ENCODE data around the gene INHA.

The INHA gene

DNA sequence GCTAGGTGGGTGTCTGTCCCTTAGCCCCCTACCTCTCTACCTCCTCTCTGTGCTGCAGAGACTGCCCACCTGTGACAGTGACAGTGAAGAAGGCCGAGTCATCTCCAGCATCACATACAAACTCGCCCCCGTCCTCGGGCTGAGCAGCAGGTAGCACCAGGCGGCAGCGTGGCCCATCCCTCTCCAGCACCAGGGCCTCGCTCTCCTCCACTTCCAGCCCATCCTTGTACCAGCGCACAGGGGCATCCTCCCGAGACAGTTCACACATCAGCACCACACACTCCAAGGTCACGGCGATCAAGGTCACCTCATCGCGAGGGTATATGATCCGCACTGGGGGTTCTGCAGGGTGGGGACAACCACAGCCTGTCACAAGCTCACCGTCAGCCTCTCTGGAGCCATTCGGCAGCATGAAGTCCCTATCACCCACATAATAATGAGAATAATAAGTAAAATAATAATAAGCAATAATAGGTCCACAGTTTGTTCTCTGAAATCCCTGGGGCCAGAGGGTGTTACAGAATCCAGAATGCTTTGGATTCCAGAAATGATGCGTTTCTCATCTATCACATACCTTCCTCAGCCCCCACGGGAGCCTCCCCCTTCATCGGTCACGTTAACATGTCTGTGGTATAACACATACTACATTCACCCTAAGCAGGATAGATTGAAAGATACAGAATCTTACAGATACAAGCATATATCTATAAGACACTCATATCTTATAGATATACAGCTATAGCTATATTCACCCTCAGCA lies 12.8 kb upstream of the INHA start:
- DNase-seq, result no peak

DNA sequence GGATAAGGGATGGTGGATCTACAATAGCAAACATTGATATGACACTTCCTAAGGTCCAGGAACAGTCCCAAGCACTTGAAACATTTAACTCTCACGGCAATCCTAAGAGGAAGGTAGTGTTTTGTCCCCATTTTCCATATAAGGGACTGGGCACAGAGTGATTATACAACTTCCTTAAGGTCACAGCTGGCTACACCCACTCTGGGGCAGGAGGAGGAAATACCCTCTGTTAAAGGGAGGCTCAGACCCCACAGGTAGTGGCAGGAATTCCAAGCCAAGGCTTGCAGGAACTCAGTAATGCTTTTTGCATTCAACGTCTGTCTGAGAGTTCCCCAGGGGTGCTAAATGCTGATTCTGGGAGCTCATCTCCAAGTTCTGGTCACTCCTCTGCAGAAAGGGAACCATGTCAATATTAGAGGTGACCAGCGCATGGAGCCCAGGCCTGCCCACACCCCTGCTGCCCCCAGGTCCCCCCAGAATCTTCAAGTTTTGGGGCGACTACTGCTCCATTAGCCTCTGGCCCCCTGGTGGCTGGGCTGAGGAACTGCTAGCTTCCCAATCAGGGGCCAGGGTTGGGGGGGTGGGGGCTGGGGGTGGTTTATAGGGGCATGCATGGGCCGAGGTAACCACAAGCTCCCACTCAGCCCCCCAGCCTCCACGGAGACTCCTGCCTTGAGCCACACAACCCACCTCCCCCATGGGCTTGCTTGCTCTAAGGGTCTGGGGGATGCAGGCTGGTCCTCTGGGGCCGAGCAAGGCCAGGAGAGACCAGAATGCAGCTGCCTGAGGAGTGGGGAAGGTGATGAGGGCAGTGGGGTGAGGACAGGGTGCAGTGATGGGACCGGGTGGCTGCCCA lies 11.8 kb upstream of the INHA start:
- DNase-seq, result peak; percentile 5

DNA sequence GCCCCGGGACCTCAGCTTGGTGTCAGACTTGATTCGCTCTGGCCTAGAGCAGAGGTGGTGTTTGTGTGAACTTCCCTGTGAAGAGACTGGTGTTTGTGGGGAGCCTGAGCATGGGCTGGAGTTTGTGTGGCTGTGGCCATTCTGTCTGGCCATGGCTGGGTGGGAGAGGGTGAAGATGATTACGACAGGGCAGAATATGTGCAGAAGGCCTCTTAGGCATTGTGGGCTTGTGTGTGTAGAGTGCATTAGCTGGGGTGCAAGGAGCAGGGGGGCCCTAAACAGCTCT lies 11.3 kb upstream of the INHA start:
- no peak for DNase-seq

DNA sequence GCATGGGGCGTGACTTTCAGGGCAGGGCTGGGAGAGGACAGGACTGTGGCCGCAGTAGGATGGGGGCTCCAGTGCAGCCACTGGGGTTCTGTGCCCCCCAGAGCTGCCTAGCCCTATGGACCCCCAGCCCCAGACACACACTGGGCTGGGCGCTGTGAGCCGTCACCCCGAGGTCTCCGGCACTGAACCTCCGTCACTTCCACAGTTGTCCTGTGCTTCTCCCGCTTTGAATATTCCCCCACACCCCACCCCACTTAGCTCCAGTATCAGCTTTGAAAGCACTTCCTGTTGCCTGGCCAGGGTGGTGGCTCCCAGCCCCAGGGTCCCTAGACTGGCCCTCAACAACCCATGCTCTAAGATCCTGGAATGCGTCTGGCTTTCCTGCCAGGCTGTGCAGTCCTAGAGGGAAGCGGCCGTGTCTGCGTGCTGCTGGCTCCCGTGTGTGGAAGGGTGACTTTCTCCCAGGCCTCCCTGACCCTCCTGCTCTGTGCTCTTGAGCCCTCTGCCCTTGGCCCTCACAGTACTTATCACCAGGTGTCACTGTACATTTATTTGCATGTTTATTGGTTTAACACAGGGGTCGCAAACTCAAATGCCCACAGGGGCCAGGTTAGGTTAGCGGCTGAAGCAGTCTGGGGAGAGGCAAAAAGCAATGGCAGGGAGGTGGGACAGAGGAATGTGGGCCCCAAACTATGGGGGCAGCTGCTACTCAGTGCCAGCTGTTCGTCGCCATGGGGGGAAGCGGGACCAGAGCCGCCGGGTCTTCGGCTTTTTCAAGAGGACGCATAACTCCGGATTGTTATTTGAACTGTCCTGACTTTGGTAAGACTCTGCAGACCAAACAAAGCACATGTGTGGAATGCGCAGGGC lies 10.7 kb upstream of the INHA start:
- DNase-seq, result no peak

DNA sequence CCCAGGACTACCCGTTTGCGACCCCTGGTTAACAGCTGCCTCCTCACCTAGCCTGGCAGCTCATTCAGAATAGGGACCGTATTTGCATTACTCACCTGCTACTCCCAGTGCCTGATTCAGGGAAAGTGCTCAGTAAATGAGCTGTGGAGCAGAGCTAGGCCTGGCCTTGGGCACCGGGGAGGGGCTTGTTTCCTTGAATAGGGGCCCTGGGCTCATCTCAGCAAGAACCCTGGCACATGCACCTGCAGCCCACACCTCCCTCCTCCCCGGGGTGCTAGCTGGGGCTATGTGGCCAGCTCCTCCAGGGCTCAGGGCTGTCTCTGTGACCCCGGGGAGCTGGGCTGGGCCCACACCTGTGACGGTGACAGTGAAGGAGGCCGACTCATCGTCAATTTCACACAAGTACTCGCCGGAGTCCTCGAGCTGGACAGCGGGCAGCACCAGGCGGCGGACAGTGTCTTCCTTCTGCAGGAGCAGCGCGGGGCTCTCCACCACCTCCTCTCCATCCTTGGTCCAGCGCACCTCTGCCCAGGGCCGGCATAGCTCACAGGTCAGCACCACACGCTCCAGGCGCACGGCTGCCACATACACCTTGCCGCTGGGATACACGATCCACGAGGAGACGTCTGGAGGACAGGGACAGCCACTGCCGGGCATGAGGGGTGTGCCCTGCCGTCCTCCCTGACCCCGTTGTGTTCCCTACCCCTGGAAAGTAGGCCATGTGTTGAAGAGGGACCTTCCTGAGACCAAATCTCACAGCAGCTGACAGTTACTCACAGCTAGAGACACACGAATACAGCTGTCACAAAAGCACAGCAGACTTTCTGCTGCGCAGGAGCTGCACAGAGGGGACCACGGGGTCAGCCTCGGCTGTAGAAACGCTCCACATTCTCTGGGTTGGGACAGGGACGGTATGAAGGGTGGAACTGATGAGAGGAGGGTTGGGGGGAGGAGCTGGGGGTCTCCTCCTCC lies 9.8 kb upstream of the INHA start:
- DNase-seq, result no peak

DNA sequence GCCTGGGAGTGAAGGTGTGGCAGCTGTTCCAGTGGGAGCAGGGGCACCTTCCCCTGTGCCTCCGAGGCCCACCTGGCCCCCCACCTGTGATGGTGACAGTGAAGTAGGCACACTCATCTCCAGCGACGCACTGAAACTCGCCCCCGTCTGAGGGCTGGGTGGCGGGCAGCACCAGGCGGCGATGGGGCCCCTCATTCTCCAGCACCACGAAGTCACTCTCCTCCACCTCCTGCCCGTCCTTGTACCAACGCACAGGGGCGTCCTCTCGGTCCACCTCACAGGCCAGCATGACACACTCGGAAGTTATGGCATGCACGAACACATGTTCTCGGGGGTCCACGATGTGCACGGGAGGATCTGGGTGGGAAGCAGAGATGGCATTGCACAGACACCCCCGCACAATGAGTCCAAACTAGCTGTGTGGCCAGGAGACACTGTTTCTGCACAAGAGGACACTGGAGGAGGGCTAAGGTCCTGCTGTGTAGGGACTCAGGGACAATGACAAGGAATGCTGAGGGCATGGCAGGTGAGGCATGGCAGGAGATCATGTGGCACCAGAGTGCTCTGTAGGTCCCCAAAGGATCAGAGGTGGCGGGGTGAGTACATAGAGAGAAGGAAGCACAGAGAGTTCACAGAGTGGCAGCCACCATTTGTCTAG lies 8.7 kb upstream of the INHA start:
- no peak for DNase-seq

DNA sequence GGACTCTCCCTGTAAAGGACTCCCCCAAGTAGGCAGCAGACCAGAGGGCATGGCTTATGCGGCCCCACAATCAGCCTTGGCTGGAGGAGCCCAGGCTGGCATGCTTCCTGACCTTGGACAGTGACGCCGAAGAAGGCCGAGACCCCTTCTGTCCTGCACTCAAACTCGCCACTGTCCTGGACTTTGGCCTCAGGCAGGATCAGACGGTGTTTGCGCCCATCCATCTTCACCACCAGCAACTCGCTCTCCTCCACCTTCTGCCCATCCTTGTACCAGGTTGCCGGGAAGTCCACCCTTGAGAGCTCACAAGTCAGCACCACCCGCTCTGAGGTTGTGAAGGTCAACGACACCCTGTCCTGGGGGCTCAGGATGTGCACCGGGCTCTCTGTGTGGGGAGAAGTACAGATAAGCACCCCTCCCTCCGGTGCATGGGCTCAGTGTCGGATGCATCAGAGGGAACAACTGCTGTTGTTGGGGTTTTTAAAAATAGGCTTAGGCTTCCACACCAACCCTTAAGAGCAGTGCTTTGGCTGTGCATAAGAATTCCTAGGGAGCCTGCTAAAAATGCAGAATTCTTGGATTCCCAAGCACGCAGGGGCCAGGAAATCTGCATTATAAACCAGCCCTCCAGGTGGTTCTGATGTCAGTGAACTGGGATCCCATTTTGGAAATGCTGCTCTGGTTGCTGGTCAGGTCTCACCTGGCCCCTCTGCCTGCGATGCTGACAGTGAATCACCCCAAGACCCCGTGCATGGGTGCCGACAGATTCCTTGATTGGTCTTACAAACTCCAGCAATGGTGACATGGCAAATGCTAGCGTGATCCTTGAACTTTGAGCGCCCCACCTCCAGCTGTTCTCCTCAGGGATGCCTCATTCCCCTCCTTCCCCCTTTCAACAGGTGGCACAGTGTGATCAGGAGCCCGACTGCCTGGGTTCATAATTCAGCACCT lies 6.7 kb upstream of the INHA start:
- no peak for DNase-seq

DNA sequence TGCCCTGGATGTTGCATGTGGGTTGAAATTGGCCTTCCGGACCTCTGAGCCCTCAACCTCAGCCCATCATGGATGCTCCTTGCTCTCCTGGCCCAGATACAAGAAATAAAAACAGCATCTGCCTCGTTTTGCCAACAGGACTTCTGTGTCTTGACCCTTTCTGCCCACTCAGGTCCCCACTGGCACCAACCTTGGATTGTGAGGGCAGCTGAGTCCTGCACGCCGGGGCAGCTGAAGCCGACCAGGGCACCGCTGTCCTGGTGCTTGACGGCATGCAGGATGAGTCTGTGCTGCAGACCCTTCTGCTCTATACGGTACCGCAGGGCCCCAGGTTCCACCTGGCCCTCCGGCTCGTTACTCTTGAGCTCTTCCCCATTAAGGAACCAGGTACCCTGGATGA lies 5.5 kb upstream of the INHA start:
- no peak for DNase-seq

DNA sequence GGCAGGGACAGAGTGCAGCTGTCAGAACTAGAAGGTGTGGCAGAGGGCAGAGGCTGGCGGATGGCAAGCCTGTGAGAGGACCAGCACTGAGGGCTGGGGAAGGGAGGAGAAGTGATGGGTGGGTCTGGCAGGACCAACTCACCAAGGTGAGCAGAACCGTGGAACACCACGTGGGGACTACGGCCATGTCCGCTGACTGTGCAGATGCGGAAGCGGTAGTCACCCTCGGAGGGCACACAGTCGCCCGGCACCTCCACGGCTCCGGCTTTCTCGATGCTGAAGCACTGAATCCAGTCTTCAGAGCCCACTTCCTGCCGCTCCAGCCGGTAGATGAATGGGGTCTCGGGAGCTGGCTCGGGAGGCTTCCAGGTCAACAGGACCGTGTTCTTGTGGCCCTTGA lies 5.0 kb upstream of the INHA start:
- DNase-seq, result no peak

DNA sequence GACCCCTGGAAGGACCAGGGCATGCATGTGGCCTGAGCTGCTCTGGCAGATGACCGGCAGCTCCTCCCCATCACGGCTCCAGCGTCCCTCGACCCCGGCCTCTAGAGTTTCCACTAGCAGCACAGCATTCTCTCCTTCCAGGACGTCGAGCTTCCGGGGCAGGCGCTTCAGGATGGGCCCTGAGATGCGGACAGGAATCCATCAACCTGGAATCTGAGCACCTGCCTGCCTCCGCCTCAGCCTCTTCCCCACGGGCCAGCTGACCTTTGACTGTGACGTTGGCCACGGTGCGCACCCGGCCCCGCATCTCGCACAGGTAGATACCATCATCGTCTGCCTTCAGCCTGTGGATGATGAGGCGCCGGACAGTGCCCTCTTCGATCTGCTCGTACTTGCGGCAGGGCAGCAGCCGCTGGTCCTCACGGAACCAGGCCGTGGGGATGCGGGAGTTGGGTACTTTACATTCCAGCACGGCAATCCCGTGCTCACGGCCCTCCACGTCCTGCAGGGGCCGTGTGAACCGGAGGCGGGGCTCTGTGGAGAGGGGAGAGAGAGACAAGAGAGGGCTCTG lies 4.2 kb upstream of the INHA start:
- DNase-seq, result no peak

DNA sequence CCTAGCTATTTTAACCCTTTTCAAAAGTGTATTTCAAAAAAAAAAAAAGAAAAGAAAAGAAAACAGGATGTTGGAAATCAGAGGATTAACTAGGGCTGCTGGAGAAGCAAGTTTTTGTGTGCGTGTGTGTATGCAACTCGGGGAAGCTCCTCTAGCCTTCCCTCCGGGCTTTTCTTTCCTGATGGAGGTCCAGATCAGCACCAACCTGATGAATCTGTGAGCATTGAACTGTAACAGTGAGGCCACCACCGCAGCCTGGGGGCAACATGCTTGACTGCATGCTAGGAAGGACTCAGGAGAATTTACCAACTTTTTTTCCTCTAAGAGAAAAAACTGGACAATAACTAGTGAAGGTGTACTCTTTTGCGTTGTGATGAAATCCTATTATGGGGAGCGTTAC lies 3.1 kb upstream of the INHA start:
- DNase-seq, result no peak

DNA sequence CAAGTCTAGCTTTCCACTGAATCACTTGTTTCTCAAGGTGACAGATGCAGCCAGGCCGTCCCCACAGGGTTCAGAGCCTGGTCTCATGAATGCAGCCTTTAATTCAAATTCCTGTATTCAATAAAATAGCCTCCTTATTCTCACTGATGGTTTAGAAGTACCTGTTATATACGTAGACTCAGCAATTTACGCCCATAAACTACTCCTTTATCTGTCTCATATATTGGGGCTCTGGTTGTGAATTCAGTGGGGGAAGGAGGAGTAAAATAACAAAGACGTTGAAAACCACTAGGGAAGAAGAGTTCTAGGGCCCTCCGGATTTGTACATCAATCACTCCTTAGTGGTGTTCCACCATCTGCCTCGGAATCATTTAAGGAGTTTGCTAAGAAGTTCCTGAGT lies 2.5 kb upstream of the INHA start:
- no peak for DNase-seq

DNA sequence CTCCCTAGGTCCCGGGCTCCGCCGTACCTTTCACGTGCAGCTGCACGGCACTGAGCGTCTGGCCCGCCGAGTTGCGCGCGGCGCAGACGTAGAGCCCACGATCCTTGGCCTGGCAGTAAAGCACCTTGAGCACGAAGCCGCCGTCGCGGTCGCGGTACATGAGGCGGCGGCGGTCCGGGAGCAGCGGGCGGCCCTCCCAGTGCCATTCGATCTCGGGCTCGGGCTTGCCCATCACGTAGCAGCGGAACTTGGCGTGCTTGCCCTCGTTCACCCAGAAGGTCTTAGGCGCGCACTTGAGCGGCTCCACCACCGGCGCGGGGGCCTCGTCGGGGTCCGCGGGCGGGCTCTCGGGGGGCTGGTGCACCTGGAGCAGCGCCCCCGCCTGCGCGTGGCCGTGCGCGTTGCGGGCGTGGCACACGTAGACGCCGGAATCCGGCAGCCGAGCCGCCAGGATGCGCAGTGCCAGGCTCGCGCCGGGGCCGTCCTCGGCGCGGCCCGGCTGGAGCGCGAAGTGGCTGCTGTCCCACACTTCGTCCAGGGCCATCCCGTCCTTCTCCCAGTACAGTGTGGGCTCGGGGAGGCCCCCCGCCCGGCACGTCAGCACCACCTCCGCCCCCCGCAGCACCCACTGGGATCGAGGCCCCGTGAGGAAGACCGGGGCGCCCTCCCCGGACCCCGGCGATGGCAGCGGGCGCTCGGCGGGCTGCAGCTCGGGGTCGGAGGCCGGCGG lies 1.8 kb upstream of the INHA start:
- no peak for DNase-seq

DNA sequence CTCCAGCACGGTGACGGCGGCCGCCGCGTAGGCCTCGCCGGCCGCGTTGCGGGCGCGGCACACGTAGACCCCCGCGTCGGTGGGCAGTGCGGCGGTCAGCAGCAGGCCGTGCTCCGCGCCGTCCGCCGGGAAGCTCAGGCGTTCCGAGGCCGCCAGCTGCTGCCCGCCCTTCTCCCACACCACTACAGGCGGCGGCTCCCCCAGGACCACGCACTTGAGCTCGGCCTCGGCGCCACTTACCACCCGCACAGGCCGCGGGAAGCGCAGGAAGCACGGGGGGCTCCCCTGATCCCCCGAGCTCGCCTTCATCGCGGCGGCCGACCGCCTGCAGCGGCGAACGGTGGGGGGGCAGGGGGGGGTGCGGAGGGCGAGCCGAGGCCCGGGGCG lies 1.2 kb upstream of the INHA start:
- DNase-seq, result no peak

DNA sequence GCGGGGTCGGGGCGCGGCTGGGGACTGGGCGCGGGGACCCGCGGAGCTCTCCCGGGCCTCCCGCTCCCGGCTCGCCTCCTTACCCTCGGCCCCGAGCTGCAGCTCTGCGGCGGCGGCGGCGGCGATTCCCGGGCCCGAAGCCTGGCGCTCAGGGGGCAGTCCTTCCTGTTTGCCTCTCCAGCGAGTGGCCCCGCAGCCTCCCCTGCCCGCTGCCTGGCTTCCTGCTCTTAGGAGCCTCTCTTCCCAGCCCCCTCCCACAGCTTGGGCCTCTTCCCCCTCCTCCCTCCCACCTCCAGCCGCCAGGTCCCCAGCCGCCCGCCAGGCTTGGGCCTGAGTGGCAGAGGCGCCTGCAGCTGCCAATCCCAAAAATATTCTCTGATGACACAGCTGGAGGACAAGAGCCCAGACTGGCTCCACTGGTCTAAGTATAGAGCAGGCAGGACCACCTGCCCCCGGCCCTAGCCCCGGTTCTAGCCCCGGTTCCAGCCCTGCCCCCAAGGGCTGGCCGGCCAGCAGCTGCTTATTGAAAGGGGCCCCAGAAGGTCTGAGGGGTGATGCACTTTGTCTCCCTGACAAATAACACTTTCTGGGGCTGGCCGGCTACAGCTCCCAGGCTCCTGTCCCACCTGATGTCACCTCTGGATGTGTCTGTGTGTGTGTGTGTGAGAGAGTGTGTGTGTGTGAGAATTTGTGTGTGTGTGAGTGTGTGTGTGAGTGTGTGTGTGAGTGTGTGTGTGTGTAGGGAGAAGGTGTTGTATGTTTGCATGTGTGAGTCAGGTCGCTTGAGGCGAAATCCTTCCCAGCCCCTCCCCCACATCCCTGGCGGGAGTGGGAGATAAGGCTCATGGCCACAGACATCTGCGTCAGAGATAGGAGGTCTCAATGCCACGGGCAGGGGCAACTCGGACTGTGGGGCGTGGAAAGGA lies 536 bp upstream of the INHA start, which contains the start of gene OBSL1:
TSS of gene OBSL1 (minus strand) at position 229 of the 926 bp plus-strand sequence. CDS start 307 bp downstream, outside the sequence.
- DNase-seq, result no peak

DNA sequence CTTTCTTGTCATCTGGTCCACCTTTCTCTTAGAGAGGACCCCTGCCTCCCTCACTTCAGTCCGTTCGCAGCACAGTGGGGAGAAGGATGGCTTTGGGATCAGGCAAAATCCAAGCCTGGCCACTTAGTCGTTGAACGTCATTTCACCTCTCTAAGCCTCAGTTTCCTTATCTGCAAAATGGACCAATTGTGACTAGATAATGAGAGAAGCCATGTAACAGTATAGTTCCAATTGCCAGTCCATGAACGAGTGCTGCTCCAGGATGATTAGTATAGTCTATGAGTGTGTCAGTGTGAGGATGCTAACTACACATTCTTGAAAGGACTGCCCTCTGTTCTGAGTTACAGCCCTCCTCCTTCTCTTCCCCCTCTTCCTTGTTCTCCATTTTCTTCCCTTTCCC lies 1.1 kb downstream of the INHA start:
- no peak for DNase-seq

DNA sequence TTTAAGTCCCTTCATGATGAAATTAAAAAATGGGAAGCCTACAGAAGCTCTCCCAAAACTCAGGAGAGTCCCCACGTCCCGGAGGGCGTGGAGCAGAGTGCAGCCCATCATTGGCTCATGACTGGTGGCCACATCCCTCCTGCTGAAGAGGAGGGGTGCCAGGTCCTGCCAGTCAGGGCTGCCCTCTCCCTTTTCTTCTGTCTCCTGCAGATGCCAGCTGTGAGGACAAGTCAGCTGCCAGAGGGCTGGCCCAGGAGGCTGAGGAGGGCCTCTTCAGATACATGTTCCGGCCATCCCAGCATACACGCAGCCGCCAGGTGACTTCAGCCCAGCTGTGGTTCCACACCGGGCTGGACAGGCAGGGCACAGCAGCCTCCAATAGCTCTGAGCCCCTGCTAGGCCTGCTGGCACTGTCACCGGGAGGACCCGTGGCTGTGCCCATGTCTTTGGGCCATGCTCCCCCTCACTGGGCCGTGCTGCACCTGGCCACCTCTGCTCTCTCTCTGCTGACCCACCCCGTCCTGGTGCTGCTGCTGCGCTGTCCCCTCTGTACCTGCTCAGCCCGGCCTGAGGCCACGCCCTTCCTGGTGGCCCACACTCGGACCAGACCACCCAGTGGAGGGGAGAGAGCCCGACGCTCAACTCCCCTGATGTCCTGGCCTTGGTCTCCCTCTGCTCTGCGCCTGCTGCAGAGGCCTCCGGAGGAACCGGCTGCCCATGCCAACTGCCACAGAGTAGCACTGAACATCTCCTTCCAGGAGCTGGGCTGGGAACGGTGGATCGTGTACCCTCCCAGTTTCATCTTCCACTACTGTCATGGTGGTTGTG lies 2.6 kb downstream of the INHA start:
- DNase-seq, result no peak
